Inflammatory macrophage treated with lipopolysaccharide for 4 hours (primary cell): ENCODE results near the gene TNFRSF6B.

Experiments used
- DNase-seq: peaks from one replicate; pipeline ENCODE4 v3.0.0-alpha.2; 2020

TNFRSF6B gene

GRCh38 chr20:63740070-63740626 is 43.7 kb downstream of the TNFRSF6B start:
- no peak for DNase-seq

- DNase-seq, result peak; percentile 61
These were observed 44.3 kb downstream of the TNFRSF6B start for GRCh38 chr20:63740627-63741353.

- no peak for DNase-seq
These were observed 44.9 kb downstream of the TNFRSF6B start for GRCh38 chr20:63741354-63741675.

GRCh38 chr20:63741676-63742380 is 45.4 kb downstream of the TNFRSF6B start:
- DNase-seq, result no peak

- DNase-seq, result no peak
These were observed 46.1 kb downstream of the TNFRSF6B start for GRCh38 chr20:63742381-63743024.

- no peak for DNase-seq
These were observed 46.9 kb downstream of the TNFRSF6B start for GRCh38 chr20:63743210-63743970.

GRCh38 chr20:63744158-63744557 is 47.7 kb downstream of the TNFRSF6B start:
- no peak for DNase-seq

- DNase-seq, result no peak
These were observed 48.3 kb downstream of the TNFRSF6B start for GRCh38 chr20:63744574-63745423.

GRCh38 chr20:63745424-63745805 is 49.0 kb downstream of the TNFRSF6B start:
- DNase-seq, result no peak

- no peak for DNase-seq
These were observed 49.7 kb downstream of the TNFRSF6B start for GRCh38 chr20:63745961-63746731.

GRCh38 chr20:63746751-63747315 is 50.4 kb downstream of the TNFRSF6B start:
- DNase-seq, result no peak

- DNase-seq, result no peak
These were observed 51.2 kb downstream of the TNFRSF6B start for GRCh38 chr20:63747622-63748069.
